A673 (cell line): Measurements from ENCODE around the gene TOM1L2. TPM values are rescaled to one million over a fixed set of nuclear protein-coding genes. Genes with fewer than 3 reads are reported as not detected.

ENCODE experiments used
- BruUV-seq: library from RNA; stranded (reverse); fragments of 400-500 nt; replicated peaks from 2 replicates; lab custom pipeline; 2021; lab: Mats Ljungman, UMichigan
- CTCF ChIA-PET: fragments of 300-600 bp; sonication (Branson Sonifier 250); formaldehyde crosslinking; loops from one replicate; lab custom pipeline; 2022; ENCODE audit warnings: antibody characterized with exemption; lab: Charles Lee
- POLR2A ChIA-PET: fragments of 300-600 bp; sonication (Branson Sonifier 250); formaldehyde crosslinking; loops from one replicate; lab custom pipeline; 2022; ENCODE audit warnings: antibody characterized with exemption; ENCODE audit not compliant: low non-redundant PET; lab: Charles Lee
- DNase-seq: peaks from one replicate; pipeline ENCODE4 v3.0.0-alpha.2; 2015; ENCODE audit warnings: low spot score
- H3K27ac ChIP-seq: fragments of 200-600 bp; sonication (generic); 2 replicates; pipeline ENCODE4 v1.5.1; 2016; ENCODE audit warnings: mixed run types, low read depth, mild to moderate bottlenecking, mixed read lengths, antibody characterized with exemption, low read length; ENCODE audit not compliant: poor library complexity, severe bottlenecking
- H3K27me3 ChIP-seq: fragments of 200-600 bp; sonication (generic); replicated peaks from 2 replicates; pipeline ENCODE4 v1.6.1; 2017; ENCODE audit warnings: mixed run types, low read depth, mild to moderate bottlenecking, mixed read lengths, antibody characterized with exemption, low read length; ENCODE audit not compliant: insufficient read depth, poor library complexity
- H3K36me3 ChIP-seq: fragments of 200-600 bp; sonication (generic); 2 replicates; pipeline ENCODE4 v1.6.1; 2016; ENCODE audit warnings: mixed run types, mild to moderate bottlenecking, mixed read lengths, antibody characterized with exemption, low read length; ENCODE audit not compliant: insufficient read depth, poor library complexity, severe bottlenecking
- H3K4me1 ChIP-seq: fragments of 200-600 bp; sonication (generic); 2 replicates; pipeline ENCODE4 v1.6.1; 2017; ENCODE audit warnings: mixed run types, mild to moderate bottlenecking, mixed read lengths, antibody characterized with exemption, low read length; ENCODE audit not compliant: insufficient read depth, poor library complexity, severe bottlenecking
- H3K4me3 ChIP-seq: fragments of 200-600 bp; sonication (generic); 2 replicates; pipeline ENCODE4 v1.5.1; 2016; ENCODE audit warnings: low read depth, mixed run types, mild to moderate bottlenecking, mixed read lengths, low read length; ENCODE audit not compliant: poor library complexity, severe bottlenecking
- H3K9me3 ChIP-seq: fragments of 200-600 bp; sonication (generic); 2 replicates; pipeline ENCODE4 v1.6.1; 2016; ENCODE audit warnings: mixed run types, low read depth, mild to moderate bottlenecking, mixed read lengths, antibody characterized with exemption, low read length; ENCODE audit not compliant: poor library complexity, severe bottlenecking
- EZH2 ChIP-seq: fragments of 200-600 bp; sonication (generic); IDR thresholded peaks from 2 replicates; pipeline ENCODE4 v1.6.1; 2017; ENCODE audit warnings: borderline replicate concordance, low read depth, mild to moderate bottlenecking, mixed read lengths, antibody characterized with exemption, low read length; ENCODE audit not compliant: poor library complexity, severe bottlenecking
- intact Hi-C: fragments of 100-400 bp; cut with micrococcal nuclease; formaldehyde crosslinking; loops from one replicate; pipeline ENCODE4 v1.10.0; 2022; ENCODE audit not compliant: unreplicated experiment
- total RNA-seq: library from RNA; stranded (reverse); gene quantifications from 2 replicates; pipeline ENCODE4 v1.2.3, GENCODE V29; 2021
- TF ChIP-seq, protein P1 (sequence below): fragments of 300-800, 200-600 bp; sonication (generic); conservative IDR thresholded peaks from 2 replicates; pipeline ENCODE4 v1.5.1; 2017; ENCODE audit warnings: low read depth, mild to moderate bottlenecking, antibody characterized with exemption, low read length, moderate library complexity, mixed read lengths

Gene TOM1L2
- total RNA-seq, 1 experiment from 2014 or later, result 10.0 TPM

DNA sequence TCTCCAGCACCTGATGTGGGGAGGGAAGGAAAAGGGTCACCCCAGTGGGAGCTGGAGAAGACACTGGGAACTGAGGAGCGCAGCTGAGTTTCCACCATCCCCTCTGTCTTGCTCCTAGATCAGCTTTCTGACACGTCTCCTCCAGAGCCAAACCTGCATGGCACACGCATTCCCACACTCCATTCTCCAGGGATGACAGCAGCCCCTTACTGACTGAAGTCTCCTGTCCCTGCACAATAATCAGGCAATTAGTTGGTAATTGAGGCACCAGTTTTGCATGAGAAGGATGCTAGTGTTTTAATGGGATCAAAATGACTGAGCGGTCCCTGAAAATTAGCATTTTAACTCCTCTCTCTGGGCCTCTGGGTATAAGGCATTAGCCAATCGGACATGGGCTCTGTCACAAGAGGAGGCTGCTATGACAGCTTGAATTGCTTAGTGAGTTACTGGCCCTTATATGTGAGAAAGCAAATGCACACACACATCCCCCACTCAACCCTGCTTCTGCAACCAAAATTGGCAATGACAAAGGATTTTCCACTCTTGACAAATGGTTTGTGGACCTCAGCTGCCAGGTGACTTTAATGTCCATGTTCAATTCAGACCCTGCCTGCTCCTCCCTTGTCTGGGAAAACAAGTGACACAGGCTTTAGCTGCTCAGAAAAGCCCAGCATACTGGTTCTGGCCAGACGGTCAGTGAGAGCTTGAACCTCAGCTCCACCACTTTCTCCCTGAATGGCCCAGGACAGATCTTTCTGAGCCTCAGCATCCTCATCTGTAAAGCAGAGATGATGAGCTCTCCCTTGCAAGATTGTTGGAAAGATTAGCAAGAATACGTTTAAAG lies 78.2 kb downstream of the TOM1L2 start:
- H3K9me3 ChIP-seq, result no peaks in the 10 kb centered on the region
- CTCF ChIA-PET, result no interaction called here
- H3K27ac ChIP-seq, result no peak overlapping the region
- no peaks in the 10 kb centered on the region for H3K4me1 ChIP-seq
- POLR2A ChIA-PET, result no interaction called here
- intact Hi-C loops, result no loop called here
- H3K4me3 ChIP-seq, result no peak overlapping the region
- H3K27me3 ChIP-seq, result no peaks in the 10 kb centered on the region
- BruUV-seq, result no TSS peak
- no peaks in the 10 kb centered on the region for H3K36me3 ChIP-seq
- no peak for DNase-seq
- TF ChIP-seq EZH2, result no peak
- TF ChIP-seq, protein P1, sequence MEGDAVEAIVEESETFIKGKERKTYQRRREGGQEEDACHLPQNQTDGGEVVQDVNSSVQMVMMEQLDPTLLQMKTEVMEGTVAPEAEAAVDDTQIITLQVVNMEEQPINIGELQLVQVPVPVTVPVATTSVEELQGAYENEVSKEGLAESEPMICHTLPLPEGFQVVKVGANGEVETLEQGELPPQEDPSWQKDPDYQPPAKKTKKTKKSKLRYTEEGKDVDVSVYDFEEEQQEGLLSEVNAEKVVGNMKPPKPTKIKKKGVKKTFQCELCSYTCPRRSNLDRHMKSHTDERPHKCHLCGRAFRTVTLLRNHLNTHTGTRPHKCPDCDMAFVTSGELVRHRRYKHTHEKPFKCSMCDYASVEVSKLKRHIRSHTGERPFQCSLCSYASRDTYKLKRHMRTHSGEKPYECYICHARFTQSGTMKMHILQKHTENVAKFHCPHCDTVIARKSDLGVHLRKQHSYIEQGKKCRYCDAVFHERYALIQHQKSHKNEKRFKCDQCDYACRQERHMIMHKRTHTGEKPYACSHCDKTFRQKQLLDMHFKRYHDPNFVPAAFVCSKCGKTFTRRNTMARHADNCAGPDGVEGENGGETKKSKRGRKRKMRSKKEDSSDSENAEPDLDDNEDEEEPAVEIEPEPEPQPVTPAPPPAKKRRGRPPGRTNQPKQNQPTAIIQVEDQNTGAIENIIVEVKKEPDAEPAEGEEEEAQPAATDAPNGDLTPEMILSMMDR, result no peak

DNA sequence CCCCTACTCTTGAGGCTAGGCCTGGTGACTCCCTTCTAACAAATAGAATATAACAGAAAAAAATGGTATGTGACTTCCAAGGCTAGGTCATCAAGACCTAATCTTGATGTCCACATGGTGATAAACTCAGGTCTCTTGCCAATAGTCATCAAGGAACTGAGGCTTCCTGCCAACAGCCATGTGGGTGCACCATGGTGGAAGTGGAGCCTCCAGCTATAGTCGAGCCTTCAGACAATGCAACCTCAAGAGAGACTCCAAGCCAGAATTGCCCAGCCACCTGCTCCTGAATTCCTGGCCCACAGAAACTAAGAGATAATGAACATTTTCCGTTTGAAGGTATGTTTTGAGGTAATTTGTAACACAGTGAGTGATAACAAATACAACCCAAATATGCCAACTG lies 79.5 kb downstream of the TOM1L2 start:
- BruUV-seq, result no TSS peak
- H3K4me3 ChIP-seq, result no peak overlapping the region
- ChIA-PET CTCF (interaction anchor here (3.1 kb wide), 1 partner anchor 26 kb away, joined by 15 read pairs; no protein-coding TSS in a partner anchor), POLR2A (no interaction called here)
- H3K27me3 ChIP-seq, result no peaks in the 10 kb centered on the region
- TF ChIP-seq, protein P1, result no peak
- TF ChIP-seq EZH2, result no peak
- no peaks in the 10 kb centered on the region for H3K9me3 ChIP-seq
- H3K36me3 ChIP-seq, result no peaks in the 10 kb centered on the region
- DNase-seq, result no peak
- intact Hi-C loops, result no loop called here
- peaks cover 5% of the 10 kb centered on the region for H3K4me1 ChIP-seq
- H3K27ac ChIP-seq, result no peak overlapping the region

DNA sequence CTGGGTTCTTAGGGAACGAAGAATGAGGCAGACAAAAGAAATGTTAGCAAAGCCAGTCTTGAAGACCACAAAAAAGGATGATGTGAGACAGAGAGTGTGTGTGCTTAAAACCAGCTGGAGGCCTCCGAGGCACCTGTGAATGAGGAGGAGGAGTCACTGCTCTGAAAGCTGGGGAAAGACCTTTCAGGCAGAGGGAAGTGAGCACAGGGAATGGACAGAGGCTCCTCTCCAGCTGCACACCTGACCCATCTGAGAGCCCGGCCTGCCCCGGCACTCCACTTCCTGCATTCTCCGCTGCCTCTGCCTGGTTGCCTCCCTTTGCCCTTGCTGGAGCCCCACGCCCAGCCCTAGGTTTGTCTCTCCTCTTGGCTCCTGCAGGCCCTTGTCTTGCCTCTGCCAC lies 80.2 kb downstream of the TOM1L2 start:
- BruUV-seq, result no TSS peak
- no peaks in the 10 kb centered on the region for H3K36me3 ChIP-seq

More for the DNA sequence above, 80.2 kb downstream of the TOM1L2 start:
- DNase-seq, result no peak
- Histone ChIP-seq H3K27ac (no peak overlapping the region), H3K9me3 (no peaks in the 10 kb centered on the region), H3K4me3 (no peak overlapping the region), H3K27me3 (no peaks in the 10 kb centered on the region), H3K4me1 (peaks cover 5% of the 10 kb centered on the region)
- intact Hi-C loops, result no loop called here
- TF ChIP-seq EZH2, result no peak
- TF ChIP-seq, protein P1, result no peak
- POLR2A ChIA-PET, result no interaction called here
- CTCF ChIA-PET, result interaction anchor here (3.1 kb wide), 1 partner anchor 27 kb away, joined by 15 read pairs; no protein-coding TSS in a partner anchor
